MM.1S (cell line): Measurements from ENCODE around the gene DCN.

Experiments
- DNase-seq: peaks from one replicate; pipeline ENCODE4 v3.0.0-alpha.2; 2015
- H2AFZ ChIP-seq: fragments of 300-600 bp; sonication (generic); 2 replicates; pipeline ENCODE4 v1.6.0; 2016; ENCODE audit warnings: antibody characterized with exemption, low read length
- H3F3A ChIP-seq: fragments of 300-600 bp; sonication (generic); 2 replicates; pipeline ENCODE4 v1.6.1; 2016; ENCODE audit warnings: mild to moderate bottlenecking, antibody characterized with exemption, low read length, moderate library complexity, mixed read lengths; ENCODE audit not compliant: insufficient read depth
- H3K27ac ChIP-seq: fragments of 300-600 bp; sonication (generic); 2 replicates; pipeline ENCODE4 v1.5.1; 2016; ENCODE audit warnings: mild to moderate bottlenecking, low read length
- H3K27me3 ChIP-seq: fragments of 300-600 bp; sonication (generic); replicated peaks from 2 replicates; pipeline ENCODE4 v1.6.0; 2016; ENCODE audit warnings: low read length; ENCODE audit not compliant: insufficient read depth
- H3K36me3 ChIP-seq: fragments of 300-600 bp; sonication (generic); replicated peaks from 2 replicates; pipeline ENCODE4 v1.6.1; 2016; ENCODE audit warnings: mild to moderate bottlenecking, low read length, mixed read lengths; ENCODE audit not compliant: insufficient read depth
- H3K4me1 ChIP-seq: fragments of 300-600 bp; sonication (generic); 2 replicates; pipeline ENCODE4 v1.6.1; 2016; ENCODE audit warnings: low read length, mixed read lengths
- H3K4me2 ChIP-seq: fragments of 300-600 bp; sonication (generic); 2 replicates; pipeline ENCODE4 v1.6.0; 2016; ENCODE audit warnings: low read depth, low read length
- H3K4me3 ChIP-seq: fragments of 300-600 bp; sonication (generic); 2 replicates; pipeline ENCODE4 v1.5.1; 2016; ENCODE audit warnings: low read length, mixed read lengths
- H3K79me2 ChIP-seq: fragments of 300-600 bp; sonication (generic); 2 replicates; pipeline ENCODE4 v1.6.1; 2016; ENCODE audit warnings: mixed run types, low read length, mixed read lengths
- H3K9ac ChIP-seq: fragments of 300-600 bp; sonication (generic); 2 replicates; pipeline ENCODE4 v1.6.1; 2016; ENCODE audit warnings: low read length, mixed read lengths
- H3K9me2 ChIP-seq: fragments of 300-600 bp; sonication (generic); replicated peaks from 2 replicates; pipeline ENCODE4 v1.6.1; 2016; ENCODE audit warnings: mild to moderate bottlenecking, low read length, mixed read lengths; ENCODE audit not compliant: insufficient read depth
- H3K9me3 ChIP-seq: fragments of 300-600 bp; sonication (generic); replicated peaks from 2 replicates; pipeline ENCODE4 v1.6.1; 2016; ENCODE audit warnings: mild to moderate bottlenecking, low read length, mixed read lengths; ENCODE audit not compliant: insufficient read depth
- H4K20me1 ChIP-seq: fragments of 300-600 bp; sonication (generic); 2 replicates; pipeline ENCODE4 v1.6.1; 2016; ENCODE audit warnings: mild to moderate bottlenecking, low read length, moderate library complexity, mixed read lengths; ENCODE audit not compliant: insufficient read depth
- EZH2 ChIP-seq: fragments of 300-600 bp; sonication (generic); optimal IDR thresholded peaks from 2 replicates; pipeline ENCODE3; 2017; ENCODE audit warnings: low read depth, mild to moderate bottlenecking, antibody characterized with exemption, low read length, mixed read lengths
- EZH2phosphoT487 ChIP-seq: fragments of 300-600 bp; sonication (generic); IDR thresholded peaks from 2 replicates; pipeline ENCODE4 v1.6.1; 2018; ENCODE audit warnings: antibody characterized with exemption, low read length
- TF ChIP-seq, protein P1 (sequence below): fragments of 300-600 bp; sonication (generic); IDR thresholded peaks from 2 replicates; pipeline ENCODE4 v1.5.1; 2016; ENCODE audit warnings: antibody characterized with exemption, low read length, mixed read lengths

Gene DCN

DNA sequence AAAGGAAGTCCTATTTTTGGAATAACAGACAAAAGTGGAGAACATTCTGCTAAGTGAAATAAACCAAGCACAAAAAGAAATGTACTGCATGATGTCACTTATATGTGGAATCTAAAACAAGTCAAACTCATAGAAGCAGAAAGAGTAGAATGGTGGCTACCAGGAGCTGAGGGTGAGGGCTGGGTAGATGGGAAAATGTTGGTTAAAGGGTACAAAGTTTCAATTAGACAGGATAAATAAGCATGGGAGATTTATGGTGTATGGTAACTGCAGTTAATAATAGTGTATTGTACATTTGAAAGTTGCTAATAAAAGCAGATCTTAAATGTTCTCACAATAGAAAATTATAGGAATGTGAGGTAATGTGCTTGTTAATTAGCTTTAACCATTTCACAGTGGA, 84.2 kb downstream of the DCN start:
- H3K27me3 ChIP-seq, result no peaks in the 10 kb centered on the region
- no peaks in the 10 kb centered on the region for H4K20me1 ChIP-seq
- H3K36me3 ChIP-seq, result no peaks in the 10 kb centered on the region
- H2AFZ ChIP-seq, result no peak overlapping the region
- H3K27ac ChIP-seq, result no peak overlapping the region
- H3K9ac ChIP-seq, result no peak overlapping the region
- no peak overlapping the region for H3K4me2 ChIP-seq
- no peak for DNase-seq
- no peaks in the 10 kb centered on the region for H3K79me2 ChIP-seq
- no peaks in the 10 kb centered on the region for H3F3A ChIP-seq
- H3K9me3 ChIP-seq, result no peaks in the 10 kb centered on the region
- TF ChIP-seq EZH2 (no peak), EZH2phosphoT487 (no peak)
- TF ChIP-seq, protein P1, sequence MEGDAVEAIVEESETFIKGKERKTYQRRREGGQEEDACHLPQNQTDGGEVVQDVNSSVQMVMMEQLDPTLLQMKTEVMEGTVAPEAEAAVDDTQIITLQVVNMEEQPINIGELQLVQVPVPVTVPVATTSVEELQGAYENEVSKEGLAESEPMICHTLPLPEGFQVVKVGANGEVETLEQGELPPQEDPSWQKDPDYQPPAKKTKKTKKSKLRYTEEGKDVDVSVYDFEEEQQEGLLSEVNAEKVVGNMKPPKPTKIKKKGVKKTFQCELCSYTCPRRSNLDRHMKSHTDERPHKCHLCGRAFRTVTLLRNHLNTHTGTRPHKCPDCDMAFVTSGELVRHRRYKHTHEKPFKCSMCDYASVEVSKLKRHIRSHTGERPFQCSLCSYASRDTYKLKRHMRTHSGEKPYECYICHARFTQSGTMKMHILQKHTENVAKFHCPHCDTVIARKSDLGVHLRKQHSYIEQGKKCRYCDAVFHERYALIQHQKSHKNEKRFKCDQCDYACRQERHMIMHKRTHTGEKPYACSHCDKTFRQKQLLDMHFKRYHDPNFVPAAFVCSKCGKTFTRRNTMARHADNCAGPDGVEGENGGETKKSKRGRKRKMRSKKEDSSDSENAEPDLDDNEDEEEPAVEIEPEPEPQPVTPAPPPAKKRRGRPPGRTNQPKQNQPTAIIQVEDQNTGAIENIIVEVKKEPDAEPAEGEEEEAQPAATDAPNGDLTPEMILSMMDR, result no peak
- no peak overlapping the region for H3K4me3 ChIP-seq
- no peaks in the 10 kb centered on the region for H3K9me2 ChIP-seq
- peaks cover 2% of the 10 kb centered on the region; the same call in 1 of the 2 replicates for H3K4me1 ChIP-seq

DNA sequence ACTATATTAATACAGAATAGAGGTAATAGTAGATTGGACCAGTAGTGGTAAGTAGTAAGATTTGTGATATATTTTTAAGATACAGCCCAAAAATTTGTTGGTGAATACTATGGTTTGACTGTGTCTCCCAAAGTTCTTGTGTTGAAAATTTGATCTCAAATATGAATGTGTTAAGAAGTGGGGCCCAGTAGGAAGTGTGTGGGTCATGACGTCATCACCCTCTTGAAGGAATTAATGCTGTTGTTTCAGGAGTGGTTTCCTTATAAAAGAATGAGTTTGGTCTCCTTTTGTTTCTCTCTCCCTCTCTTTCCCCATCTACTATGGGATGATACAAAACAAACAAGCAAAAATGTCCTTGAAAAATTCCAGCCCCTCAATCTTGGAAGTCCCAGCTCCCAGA, 87.7 kb downstream of the DCN start:
- Histone ChIP-seq H4K20me1 (no peaks in the 10 kb centered on the region), H3K9ac (no peak overlapping the region), H3F3A (no peaks in the 10 kb centered on the region), H3K27me3 (no peaks in the 10 kb centered on the region), H3K79me2 (no peaks in the 10 kb centered on the region), H3K36me3 (no peaks in the 10 kb centered on the region), H3K9me2 (no peaks in the 10 kb centered on the region), H3K4me2 (no peak overlapping the region), H3K4me3 (no peak overlapping the region), H3K9me3 (no peaks in the 10 kb centered on the region), H3K27ac (no peak overlapping the region), H3K4me1 (no peaks in the 10 kb centered on the region), H2AFZ (no peak overlapping the region)
- no peak for DNase-seq
- TF ChIP-seq EZH2phosphoT487 (no peak), EZH2 (no peak)
- TF ChIP-seq, protein P1, result no peak

DNA sequence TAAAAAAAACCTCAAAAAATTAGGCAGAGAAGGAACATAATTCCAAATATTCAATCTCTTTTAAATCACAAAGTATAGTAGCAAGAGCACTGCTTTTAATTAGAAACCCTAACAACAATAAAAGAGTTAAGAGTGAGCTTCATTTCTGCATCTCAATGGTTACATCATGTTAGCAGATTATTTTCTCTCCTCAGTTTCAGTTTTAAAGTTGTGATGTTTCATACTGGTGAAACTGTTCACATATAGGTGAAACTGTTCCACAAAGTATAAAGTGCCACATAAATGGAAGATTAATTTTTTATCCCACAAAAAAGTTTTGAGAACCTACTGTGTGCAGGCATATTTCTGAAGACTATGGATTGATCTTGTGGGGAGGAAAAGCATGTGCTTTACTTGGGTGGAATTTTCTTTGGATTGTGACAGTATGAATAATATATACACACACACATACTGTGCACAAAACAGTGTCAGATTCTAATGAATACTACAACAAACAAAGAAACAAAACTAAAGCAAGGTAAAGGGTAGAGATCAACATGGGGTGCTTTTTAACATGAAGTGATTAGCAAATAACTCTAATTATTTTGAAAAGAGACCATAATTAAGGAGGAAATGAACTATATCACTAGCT, 88.5 kb downstream of the DCN start:
- Histone ChIP-seq H3K4me2 (peak overlapping the region; percentile 16; the same call in 1 of the 2 replicates), H3K9me2 (no peaks in the 10 kb centered on the region), H2AFZ (no peak overlapping the region), H3K79me2 (no peaks in the 10 kb centered on the region), H3K36me3 (no peaks in the 10 kb centered on the region), H3K27ac (no peak overlapping the region), H3K4me1 (no peaks in the 10 kb centered on the region), H3K9ac (no peak overlapping the region), H3K9me3 (no peaks in the 10 kb centered on the region), H4K20me1 (no peaks in the 10 kb centered on the region), H3K4me3 (no peak overlapping the region), H3K27me3 (no peaks in the 10 kb centered on the region), H3F3A (no peaks in the 10 kb centered on the region)
- DNase-seq, result peak; percentile 25
- TF ChIP-seq EZH2phosphoT487, result no peak
- TF ChIP-seq, protein P1, result no peak
